K562 (cell line): ENCODE results near the gene PTPN7. TPM values are rescaled to one million over a fixed set of nuclear protein-coding genes. Genes with fewer than 3 reads are reported as not detected.

ENCODE experiments used
- BCL6 ChIP-seq: fragments of 250-450 bp; sonication (Bioruptor Pico); IDR thresholded peaks from 2 replicates; pipeline ENCODE4 v1.4.0; 2020
- BHLHE40 ChIP-seq: IDR thresholded peaks from 2 replicates; pipeline ENCODE4 v1.6.1; 2011; ENCODE audit warnings: low read length, improper control_type of control experiment
- CBFB ChIP-seq: sonication (generic); formaldehyde crosslinking; IDR thresholded peaks from 2 replicates; pipeline ENCODE4 v1.4.0; 2020; ENCODE audit warnings: mild to moderate bottlenecking, missing genetic modification reagents
- DPF2 ChIP-seq: fragments of 450-650 bp; IDR thresholded peaks from 2 replicates; pipeline ENCODE4 v1.6.1; 2016
- EP300 ChIP-seq: IDR thresholded peaks from 2 replicates; pipeline ENCODE4 v1.6.1; 2012; ENCODE audit warnings: low read length, improper control_type of control experiment
- FOXA3 ChIP-seq, 2 experiments: fragments of 450-650 bp in 1 of 2; sonication (generic) in 1 of 2; formaldehyde crosslinking; IDR thresholded peaks in 1 of 2; conservative IDR thresholded peaks in 1 of 2; 2 replicates each; pipeline versions ENCODE4 v1.4.0 to v1.8.0; 2020 to 2022; ENCODE audit warnings: mild to moderate bottlenecking in 2 of 2, missing genetic modification reagents in 1 of 2
- MTF1 ChIP-seq: fragments of 250-450 bp; sonication (Bioruptor Pico); IDR thresholded peaks from 2 replicates; pipeline ENCODE4 v1.9.0; 2021; ENCODE audit warnings: moderate library complexity, mild to moderate bottlenecking, inconsistent platforms, borderline replicate concordance
- PHF21A ChIP-seq: fragments of 450-650 bp; IDR thresholded peaks from 2 replicates; pipeline ENCODE4 v1.6.1; 2017; ENCODE audit warnings: low read depth, borderline replicate concordance
- POLR2AphosphoS5 ChIP-seq: IDR thresholded peaks from 2 replicates; pipeline ENCODE4 v1.6.1; 2011; ENCODE audit warnings: mild to moderate bottlenecking, low read depth, low read length, moderate library complexity; ENCODE audit not compliant: control insufficient read depth, insufficient read depth
- RBM14 ChIP-seq: fragments of 200-400 bp; formaldehyde crosslinking; IDR thresholded peaks from 2 replicates; pipeline ENCODE4 v1.6.1; 2018; ENCODE audit warnings: low read depth, mild to moderate bottlenecking, low read length, moderate library complexity, borderline replicate concordance; ENCODE audit not compliant: insufficient read depth
- RFX1 ChIP-seq: fragments of 450-650 bp; IDR thresholded peaks from 2 replicates; pipeline ENCODE4 v1.6.1; 2016; ENCODE audit warnings: mild to moderate bottlenecking, moderate library complexity
- TGIF2 ChIP-seq: sonication (generic); formaldehyde crosslinking; IDR thresholded peaks from 2 replicates; pipeline ENCODE4 v1.8.1; 2022; ENCODE audit warnings: mild to moderate bottlenecking, missing genetic modification reagents, moderate library complexity
- ZFX ChIP-seq: sonication (generic); formaldehyde crosslinking; IDR thresholded peaks from 2 replicates; pipeline ENCODE4 v1.8.0; 2022; ENCODE audit warnings: mild to moderate bottlenecking, missing genetic modification reagents, moderate library complexity
- ZNF311 ChIP-seq: fragments of 250-450 bp; sonication (Bioruptor Pico); IDR thresholded peaks from 2 replicates; pipeline ENCODE4 v1.4.0; 2020; ENCODE audit warnings: mild to moderate bottlenecking, moderate library complexity
- ZNF507 ChIP-seq: conservative IDR thresholded peaks from 2 replicates; pipeline ENCODE4 v1.6.1; 2017; ENCODE audit warnings: missing genetic modification characterization, missing compliant biosample characterization
- ZNF561 ChIP-seq: fragments of 450-650 bp; formaldehyde crosslinking; conservative IDR thresholded peaks from 2 replicates; pipeline ENCODE4 v1.4.0; 2020; ENCODE audit warnings: mild to moderate bottlenecking, moderate library complexity
- polyA plus RNA-seq, 8 experiments: library from polyadenylated mRNA; depleted of rRNA in 4 of 8; stranded (reverse) in 5 of 8; unstranded in 3 of 8; fragments of >200 nt; fragmentation: Nextera tagmentation in 2 of 8; fragmentation: Illumina TruSeq in 1 of 8; extraction: Ambion mirVana in 2 of 8; extraction: Trizol in 1 of 8; gene quantifications; 2 replicates each; pipeline versions ENCODE4 v1.2.1 to v1.2.3, GENCODE V29; 2011 to 2014; ENCODE audit warnings: inconsistent platforms in 1 of 8, missing spikeins in 1 of 8
- total RNA-seq, 7 experiments: library from RNA; depleted of rRNA in 6 of 7; stranded (reverse); fragments of >200 nt in 6 of 7; fragmentation: Illumina TruSeq in 2 of 7; extraction: Trizol in 2 of 7; gene quantifications; 2 replicates each; pipeline versions ENCODE4 v1.2.1 to v1.2.3, GENCODE V29; 2011 to 2021; ENCODE audit warnings: low replicate concordance in 1 of 7
- TF ChIP-seq, protein P1 (sequence below): sonication (generic); formaldehyde crosslinking; IDR thresholded peaks from 2 replicates; pipeline ENCODE4 v1.8.0; 2022; ENCODE audit warnings: mild to moderate bottlenecking, missing genetic modification reagents
- TF ChIP-seq, protein P2 (sequence below): fragments of 250-450 bp; sonication (Bioruptor Pico); IDR thresholded peaks from 2 replicates; pipeline ENCODE4 v1.8.0; 2021; ENCODE audit warnings: moderate library complexity, mild to moderate bottlenecking, inconsistent platforms
- TF ChIP-seq, protein P3 (sequence below): fragments of 250-450 bp; sonication (Bioruptor Pico); IDR thresholded peaks from 2 replicates; pipeline ENCODE4 v1.9.0; 2021; ENCODE audit warnings: mild to moderate bottlenecking
- TF ChIP-seq, protein P4 (sequence below): IDR thresholded peaks from 2 replicates; pipeline ENCODE4 v1.6.1; 2011; ENCODE audit not compliant: insufficient read length; ENCODE audit errors: extremely low read depth

Gene PTPN7
- total and polyA plus RNA-seq, 9 of the 15 experiments (the other 6 are each of a cell fraction or from before 2014, with no cell fraction given) = 18.7 to 144 (median 120) TPM

DNA sequence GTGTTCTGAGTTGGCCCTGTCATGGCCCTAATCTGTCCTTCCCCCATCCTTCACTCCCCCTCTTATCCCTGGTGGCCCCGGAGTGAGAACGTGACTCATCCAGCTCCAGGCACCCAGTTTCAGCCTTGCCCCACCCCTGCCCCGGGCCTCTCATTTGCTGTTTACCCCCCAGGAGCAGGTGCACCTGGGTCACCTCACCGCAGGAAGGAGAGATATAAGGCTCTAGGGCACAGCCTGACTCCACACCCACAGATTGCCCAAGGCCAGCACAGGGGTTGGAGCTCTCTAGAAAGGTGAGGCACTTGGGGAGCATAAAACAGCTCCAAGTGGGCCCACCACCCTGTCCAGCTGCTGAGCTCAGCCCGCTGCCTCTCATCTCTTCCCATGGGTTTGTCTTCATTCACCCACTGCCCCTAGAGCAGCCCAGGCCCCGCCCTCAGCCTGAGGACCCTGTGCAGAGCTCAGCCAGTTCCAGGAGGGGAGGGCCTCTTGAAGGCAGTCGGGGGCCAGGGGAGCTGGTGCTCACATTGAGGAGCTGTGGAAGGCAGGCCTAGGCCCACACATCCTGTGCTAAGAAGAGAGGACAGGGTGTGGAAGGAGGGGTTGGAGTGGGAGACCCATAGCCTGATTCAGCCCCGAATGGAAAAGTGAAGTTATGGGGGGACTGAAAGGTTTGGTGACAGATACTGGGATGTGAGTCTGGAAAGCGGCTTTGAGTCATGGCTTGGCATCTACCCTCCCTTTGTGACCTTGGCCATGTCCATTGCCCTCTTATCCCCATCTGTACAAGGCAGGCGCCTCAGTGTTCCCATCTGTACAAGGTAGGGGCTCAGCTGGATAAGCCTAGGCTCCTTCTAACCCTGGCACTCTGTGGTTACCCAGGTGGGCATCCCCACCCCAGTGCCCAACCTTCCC, 53.8 kb downstream of the PTPN7 start (continued):
- TF ChIP-seq, protein P1, sequence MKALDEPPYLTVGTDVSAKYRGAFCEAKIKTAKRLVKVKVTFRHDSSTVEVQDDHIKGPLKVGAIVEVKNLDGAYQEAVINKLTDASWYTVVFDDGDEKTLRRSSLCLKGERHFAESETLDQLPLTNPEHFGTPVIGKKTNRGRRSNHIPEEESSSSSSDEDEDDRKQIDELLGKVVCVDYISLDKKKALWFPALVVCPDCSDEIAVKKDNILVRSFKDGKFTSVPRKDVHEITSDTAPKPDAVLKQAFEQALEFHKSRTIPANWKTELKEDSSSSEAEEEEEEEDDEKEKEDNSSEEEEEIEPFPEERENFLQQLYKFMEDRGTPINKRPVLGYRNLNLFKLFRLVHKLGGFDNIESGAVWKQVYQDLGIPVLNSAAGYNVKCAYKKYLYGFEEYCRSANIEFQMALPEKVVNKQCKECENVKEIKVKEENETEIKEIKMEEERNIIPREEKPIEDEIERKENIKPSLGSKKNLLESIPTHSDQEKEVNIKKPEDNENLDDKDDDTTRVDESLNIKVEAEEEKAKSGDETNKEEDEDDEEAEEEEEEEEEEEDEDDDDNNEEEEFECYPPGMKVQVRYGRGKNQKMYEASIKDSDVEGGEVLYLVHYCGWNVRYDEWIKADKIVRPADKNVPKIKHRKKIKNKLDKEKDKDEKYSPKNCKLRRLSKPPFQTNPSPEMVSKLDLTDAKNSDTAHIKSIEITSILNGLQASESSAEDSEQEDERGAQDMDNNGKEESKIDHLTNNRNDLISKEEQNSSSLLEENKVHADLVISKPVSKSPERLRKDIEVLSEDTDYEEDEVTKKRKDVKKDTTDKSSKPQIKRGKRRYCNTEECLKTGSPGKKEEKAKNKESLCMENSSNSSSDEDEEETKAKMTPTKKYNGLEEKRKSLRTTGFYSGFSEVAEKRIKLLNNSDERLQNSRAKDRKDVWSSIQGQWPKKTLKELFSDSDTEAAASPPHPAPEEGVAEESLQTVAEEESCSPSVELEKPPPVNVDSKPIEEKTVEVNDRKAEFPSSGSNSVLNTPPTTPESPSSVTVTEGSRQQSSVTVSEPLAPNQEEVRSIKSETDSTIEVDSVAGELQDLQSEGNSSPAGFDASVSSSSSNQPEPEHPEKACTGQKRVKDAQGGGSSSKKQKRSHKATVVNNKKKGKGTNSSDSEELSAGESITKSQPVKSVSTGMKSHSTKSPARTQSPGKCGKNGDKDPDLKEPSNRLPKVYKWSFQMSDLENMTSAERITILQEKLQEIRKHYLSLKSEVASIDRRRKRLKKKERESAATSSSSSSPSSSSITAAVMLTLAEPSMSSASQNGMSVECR (CRISPR knock-in tag) = no peak
- TF ChIP-seq, protein P2, sequence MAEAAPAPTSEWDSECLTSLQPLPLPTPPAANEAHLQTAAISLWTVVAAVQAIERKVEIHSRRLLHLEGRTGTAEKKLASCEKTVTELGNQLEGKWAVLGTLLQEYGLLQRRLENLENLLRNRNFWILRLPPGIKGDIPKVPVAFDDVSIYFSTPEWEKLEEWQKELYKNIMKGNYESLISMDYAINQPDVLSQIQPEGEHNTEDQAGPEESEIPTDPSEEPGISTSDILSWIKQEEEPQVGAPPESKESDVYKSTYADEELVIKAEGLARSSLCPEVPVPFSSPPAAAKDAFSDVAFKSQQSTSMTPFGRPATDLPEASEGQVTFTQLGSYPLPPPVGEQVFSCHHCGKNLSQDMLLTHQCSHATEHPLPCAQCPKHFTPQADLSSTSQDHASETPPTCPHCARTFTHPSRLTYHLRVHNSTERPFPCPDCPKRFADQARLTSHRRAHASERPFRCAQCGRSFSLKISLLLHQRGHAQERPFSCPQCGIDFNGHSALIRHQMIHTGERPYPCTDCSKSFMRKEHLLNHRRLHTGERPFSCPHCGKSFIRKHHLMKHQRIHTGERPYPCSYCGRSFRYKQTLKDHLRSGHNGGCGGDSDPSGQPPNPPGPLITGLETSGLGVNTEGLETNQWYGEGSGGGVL = no peak
- TF ChIP-seq FOXA3 (CRISPR knock-in tag; conservative IDR thresholded peaks at IDR 0.05 in 1 of 2, IDR thresholded peaks at IDR 0.05 in 1 of 2) (no peak), BCL6 (CRISPR knock-in tag) (no peak), EP300 (peak; percentile 49; the same call in 1 of the 2 replicates), MTF1 (CRISPR knock-in tag) (no peak), BHLHE40 (peak; percentile 91), ZNF311 (CRISPR knock-in tag) (no peak), POLR2AphosphoS5 (peak; percentile 27; the same call in 1 of the 2 replicates), DPF2 (peak; percentile 89), CBFB (CRISPR knock-in tag) (no peak), PHF21A (peak; percentile 55; the same call in 1 of the 2 replicates), TGIF2 (CRISPR knock-in tag) (no peak), ZFX (0 out of 2 replicates have a peak, but pooled peaks have one; percentile 4), RFX1 (no peak), RBM14 (no peak), ZNF561 (CRISPR knock-in tag) (no peak), ZNF507 (tag) (no peak)
- TF ChIP-seq, protein P3, sequence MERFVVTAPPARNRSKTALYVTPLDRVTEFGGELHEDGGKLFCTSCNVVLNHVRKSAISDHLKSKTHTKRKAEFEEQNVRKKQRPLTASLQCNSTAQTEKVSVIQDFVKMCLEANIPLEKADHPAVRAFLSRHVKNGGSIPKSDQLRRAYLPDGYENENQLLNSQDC (CRISPR knock-in tag) = no peak
- TF ChIP-seq, protein P4, sequence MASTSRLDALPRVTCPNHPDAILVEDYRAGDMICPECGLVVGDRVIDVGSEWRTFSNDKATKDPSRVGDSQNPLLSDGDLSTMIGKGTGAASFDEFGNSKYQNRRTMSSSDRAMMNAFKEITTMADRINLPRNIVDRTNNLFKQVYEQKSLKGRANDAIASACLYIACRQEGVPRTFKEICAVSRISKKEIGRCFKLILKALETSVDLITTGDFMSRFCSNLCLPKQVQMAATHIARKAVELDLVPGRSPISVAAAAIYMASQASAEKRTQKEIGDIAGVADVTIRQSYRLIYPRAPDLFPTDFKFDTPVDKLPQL = no peak
